GM19023 (cell line): ENCODE results near the gene CDC42.

Source experiments
- ATAC-seq: cut with Tn5 transposase; IDR thresholded peaks from one replicate; pipeline ENCODE4 v1.9.1; 2021; ENCODE audit warnings: mild to moderate bottlenecking, moderate library complexity; ENCODE audit not compliant: unreplicated experiment

Gene CDC42

DNA sequence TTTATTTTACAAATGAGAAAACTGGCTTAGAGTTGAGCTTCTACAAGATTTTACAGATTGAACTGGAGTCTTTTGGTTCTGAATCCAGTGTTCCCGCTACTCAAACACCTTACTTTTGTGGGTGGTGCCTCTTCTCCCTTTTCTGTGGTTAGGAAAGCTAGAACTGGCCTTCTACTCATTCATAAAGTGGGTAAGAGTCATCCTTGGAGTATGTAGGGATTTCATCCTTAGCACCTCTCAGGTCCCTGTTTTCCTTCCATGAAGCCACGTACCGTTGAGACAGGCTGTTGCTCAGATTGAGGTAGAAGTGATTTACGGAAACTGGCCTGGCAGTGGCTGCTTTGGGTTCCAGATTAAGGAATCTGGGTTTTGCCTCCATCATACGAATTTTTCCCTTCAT is 54.6 kb downstream of the CDC42 start:
- ATAC-seq: no peak

DNA sequence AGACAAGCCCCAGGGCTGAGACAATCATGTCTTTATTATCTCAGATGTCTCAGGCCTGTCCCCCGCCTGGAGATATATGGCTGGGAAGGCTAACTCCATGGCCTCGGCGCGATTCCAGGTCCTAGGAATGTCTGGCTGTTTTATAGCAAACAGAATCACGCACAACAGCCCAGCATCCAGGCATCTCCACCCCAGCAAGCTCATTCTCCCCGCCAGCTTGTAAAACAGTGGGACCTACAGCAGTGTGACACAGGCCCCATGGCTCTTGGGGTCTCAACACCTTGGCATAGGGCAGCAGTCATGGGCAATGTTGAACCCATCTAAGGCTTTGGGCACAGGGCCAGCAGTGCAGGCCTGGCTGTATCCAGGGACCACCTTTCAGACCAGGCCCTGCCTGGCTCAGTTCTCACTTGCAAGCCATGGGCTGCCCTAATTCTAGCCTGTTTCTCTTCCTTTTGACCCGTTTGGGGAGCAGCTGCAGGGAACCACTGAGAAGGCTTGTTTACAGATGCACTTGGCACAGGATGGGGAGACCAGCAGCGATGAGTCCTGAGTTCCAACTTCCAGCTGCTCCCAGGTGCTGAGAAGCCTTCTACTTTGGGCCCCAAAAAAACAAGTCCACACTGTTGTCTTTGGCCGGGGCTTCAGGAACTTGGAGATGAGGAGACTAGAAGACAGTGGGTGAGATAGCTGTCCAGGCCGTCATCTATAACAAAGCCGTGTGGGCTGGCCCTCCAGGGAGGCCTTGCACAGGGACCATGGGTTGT is 56.0 kb downstream of the CDC42 start:
- no peak for ATAC-seq

DNA sequence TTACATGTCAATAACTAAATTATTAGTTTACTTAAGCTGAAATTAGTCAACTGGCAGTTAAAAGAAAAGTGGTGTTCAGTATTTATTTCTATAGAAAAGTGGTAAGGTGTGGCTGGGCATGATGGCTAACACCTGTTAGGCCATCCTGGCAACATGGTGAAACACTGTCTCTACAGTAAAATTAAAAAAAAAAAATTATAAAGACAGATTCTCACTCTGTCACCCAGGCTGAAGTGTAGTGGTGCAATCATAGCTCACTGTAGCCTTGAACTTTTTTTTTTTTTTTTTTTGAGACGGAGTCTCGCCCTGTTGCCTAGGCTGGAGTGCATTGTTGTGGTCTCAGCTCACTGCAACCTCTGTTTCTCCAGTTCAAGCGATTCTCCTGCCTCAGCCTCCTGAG is 57.5 kb downstream of the CDC42 start:
- no peak for ATAC-seq

DNA sequence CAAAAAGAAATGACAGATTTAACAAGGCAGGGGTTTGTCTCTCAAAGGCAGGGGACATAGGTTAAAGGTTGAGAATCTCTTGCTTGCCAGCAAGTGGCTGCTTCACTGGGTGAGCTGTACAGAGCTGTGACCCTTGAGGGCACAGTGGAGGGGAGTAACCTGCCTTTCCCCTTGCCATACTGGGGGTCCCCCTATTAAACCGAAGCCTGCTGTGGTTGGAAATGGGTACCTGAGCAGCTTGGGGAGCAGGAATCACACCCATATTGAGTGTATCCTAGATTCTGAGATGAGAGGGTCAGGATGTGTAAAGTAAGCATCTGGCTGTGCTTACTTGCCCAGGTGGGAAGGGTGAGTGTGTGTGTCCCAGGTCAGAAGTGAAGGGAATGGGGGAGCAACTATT is 58.6 kb downstream of the CDC42 start:
- no peak for ATAC-seq

DNA sequence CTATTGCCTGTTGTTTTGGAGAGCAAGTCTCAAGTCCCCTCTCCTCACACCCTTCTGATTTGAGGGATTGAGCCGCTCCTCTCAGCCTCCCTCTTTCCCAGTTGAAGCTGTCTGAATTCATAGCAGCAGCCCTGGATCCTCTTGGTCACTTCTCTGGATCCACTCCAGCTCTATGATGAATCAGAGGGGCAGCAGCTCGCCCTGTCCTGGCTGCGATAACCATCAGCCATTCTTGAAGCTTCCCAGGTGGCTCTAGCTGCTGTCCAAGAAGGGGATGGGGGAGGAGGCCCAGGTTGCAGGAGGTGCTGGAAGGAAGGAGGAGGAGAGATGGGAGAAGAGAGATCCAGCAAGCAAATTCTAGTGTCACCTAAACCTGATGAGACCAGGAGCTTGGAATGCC is 59.1 kb downstream of the CDC42 start:
- no peak for ATAC-seq

DNA sequence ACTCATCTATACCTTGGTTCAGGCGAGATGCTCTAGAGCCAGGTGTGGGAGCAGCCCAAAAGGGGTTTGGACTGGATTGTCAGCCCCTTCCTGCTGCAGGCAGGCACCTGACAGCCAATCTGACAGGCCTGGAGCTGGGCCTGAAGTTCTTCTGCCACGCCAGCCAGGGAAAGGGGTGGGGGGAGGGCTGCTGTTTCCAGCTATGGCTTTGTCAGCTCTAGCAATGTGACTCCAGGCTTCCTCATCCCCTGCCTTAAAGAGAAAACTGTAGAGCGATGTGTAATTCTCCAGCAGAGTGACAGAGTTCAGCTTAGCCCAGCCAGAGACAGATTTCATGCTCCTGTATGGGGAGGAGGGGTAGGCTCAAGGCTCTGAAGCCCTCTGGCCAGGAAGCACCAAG is 60.0 kb downstream of the CDC42 start:
- no peak for ATAC-seq

DNA sequence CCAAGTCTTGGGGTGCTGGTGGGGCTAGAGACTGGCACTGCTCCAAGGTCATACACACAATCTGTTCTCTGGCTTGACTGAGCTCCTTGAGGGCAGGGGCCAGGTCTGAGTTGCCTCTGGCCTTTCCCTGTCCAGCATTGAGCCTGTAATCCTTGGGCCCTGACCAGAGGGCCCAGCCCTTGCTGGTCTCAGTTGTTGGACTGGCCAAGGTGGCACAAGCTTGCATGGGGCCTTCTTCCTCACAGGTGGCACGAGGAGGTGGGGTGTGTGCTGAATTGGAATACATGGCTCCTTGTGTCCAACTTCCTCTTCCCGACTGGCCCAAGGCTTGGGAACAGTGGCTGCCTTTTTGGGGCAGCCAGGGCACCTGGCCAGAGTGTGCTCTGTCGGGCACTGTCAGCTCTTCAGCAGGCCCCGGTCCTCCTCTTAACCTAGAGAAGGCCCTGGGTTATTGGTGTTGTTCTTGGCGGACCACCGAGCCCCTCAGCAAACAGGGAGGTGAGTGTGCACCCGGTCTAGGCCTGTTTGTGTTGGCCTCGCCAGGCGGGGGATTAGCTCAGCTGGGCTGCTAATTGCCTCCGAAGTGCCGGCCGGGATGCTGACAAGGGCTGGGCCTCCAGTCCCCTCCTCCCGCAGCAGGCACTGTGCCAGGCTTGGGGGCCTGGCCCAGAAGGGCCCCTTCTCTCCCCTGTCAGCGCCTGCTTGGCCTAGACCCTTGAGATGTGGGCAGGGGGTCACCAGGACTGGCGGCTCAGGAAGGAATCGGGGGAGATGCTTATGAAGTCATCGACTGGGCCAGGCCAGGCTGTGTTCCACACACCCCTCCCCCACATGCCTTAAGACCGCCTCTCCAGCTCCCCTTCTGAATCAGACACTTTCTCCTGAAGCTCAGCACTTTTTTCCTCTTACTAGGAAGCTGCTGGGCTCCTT is 61.8 kb downstream of the CDC42 start:
- no peak for ATAC-seq

DNA sequence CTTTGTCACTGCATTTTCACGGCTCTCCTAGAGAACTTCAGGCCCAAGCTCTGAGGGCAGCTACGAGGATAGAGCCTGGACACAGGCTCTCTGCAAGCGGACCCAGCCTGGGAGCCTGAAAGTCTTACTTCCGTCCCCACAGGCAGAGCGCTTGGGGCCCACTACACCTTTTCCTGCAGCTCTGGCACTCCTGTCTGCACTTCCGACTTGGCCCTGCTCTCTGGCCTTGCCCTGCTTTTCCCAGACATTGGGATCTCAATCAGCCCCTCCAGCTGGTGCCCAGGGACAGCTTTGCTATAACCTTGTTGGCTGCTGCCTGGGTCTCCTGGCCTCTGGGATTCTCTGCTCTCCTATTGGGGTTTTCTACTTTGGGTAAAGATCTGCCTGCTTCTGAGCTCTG is 62.8 kb downstream of the CDC42 start:
- no peak for ATAC-seq

DNA sequence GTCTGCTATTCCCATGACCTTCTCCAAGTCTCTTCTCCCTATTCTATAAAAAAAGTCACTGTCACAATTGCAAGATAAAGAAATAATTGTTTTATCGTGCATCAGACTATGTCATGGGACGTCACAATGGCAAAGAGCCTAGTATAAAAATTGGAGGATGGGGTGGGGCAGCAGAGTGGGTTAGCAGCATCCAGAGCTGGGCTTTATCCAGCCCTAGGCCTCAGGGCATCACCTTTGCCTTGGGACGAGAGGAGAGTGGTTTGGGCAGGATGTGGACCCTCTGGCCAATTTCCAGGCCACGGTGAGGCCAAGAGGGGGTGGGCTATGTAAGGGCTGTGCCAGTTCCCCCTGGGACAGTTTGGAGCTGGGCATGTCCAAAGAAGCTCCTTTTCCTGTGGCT is 64.7 kb downstream of the CDC42 start:
- no peak for ATAC-seq

DNA sequence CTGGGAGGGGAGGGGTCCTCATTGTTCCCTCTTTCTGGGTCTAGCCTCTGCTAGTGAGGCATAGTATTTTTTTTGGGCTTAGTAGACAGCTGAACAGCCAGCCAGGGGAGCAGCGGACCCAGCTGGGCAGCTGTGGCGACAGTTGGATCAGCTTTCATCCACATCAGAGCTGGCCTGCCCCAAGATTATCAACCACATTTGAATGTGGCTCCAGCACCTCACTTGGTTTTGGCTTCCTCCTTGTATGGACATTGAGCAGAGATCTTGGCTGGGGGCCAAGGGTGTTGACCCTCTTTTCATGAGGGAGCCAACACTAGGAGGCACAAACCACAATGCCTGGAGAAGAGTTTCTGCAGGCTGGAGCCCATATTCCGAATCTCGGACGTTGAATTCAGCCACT is 65.3 kb downstream of the CDC42 start:
- ATAC-seq: no peak

DNA sequence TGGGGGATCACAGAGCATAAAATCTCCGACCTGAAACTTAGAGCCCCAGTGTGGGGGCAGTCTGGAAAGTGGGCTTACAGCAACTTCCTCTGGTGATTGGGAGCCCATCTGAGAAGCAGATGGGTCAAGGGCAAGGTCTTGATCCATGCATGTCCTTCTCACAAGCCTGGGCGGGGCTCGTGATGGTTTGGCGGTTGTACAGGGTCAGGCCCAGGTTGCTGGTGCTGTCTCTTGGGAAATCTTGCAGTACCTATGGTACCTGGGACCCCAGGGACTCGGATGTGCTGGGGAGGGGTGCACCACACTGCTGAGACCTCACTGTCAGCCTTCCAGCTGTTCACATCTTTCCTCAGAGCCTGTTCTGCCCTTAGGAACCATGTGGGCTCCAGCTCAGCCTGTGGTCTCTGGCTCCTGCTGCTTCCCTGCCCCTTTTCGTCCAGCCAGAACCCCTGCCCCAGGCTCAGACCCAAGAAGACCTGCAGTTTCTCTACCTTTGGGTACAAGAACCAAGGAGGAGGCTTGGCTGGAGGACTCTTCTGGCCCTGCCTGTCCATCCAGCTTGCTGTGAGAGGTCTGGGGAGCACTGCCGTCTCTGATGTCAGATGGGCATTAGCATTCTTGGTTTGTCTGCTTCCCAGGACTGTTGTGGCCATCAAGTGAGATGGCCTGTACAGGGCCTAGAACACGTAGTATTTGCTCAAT is 65.9 kb downstream of the CDC42 start:
- ATAC-seq: no peak

DNA sequence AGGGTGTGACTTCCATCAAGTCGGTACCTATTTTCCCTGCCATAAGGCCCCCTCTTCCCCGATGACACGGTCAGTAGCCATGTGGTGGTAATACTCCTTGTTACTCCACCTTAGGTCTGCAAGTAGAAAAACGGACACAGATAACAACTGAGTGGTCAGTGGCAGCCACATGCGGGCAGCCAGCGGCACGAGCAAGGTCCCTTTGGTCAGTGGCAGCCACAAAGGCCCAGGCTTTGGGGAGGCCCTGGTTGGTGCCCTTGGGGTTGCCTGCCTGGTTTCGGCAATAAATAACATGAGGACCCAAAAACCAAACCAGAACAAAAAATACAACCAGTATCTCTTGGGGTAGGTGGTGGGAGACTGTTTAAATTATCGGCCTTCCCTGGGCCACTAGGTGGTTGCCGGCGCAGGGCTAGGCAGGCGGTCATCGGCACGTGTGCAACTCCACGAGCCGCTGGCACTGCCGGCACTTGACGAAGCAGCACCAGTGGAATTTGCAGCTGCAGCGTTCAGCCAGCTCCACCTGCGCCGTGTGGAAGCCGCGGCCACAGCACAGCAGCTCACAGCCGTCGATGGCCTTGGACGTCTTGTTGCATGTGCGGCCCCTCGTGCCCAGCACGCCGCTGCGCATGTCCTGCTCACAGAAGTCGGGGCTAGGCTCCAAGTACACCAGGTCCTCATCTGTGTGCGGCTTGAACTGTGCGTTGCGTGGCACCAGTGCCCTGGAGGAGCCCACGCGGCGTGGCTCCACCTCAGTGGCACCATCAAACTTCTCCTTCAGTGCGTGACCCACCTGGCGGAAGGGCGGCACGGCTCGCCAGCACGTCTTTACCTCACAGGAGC is 67.3 kb downstream of the CDC42 start:
- no peak for ATAC-seq

DNA sequence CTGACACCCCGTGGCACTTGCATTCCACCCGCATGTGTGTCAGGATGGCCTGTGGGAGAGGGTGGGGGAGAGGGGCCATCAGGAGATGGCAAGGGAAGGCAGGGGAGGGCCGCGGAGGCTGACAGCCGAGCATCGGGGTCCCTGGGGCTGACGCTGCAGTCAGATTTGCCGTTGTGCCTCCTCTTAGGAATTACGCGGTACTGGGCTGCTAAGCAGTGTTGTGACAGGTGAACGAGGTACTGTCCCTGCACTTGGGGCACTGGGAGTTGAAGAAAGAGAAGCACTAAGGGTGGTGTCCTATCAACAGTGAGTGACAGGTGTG is 67.9 kb downstream of the CDC42 start:
- no peak for ATAC-seq

DNA sequence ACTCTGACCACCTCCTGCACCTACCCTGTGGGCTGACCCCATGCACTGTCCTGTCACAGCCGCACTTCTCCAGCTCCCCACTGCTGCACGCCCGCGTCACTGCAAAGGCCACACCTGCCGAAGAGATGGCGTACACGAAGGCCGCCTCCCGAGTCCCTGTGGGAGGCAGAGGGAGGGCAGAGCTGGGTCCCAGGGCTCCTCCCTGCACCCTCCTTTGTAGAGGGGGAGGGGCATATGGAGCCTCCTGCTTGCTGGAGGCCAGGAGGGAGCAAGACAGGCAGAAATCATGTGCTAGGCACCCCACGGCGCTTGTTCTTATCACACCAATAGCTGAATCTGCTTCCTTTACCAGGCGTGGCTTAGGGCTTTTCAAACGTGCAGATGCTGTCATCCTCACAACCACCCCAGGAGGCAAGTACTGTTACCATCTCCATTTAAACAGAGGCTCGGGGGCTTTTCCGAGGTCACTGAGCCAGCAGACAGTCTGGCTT is 69.0 kb downstream of the CDC42 start:
- ATAC-seq: no peak

DNA sequence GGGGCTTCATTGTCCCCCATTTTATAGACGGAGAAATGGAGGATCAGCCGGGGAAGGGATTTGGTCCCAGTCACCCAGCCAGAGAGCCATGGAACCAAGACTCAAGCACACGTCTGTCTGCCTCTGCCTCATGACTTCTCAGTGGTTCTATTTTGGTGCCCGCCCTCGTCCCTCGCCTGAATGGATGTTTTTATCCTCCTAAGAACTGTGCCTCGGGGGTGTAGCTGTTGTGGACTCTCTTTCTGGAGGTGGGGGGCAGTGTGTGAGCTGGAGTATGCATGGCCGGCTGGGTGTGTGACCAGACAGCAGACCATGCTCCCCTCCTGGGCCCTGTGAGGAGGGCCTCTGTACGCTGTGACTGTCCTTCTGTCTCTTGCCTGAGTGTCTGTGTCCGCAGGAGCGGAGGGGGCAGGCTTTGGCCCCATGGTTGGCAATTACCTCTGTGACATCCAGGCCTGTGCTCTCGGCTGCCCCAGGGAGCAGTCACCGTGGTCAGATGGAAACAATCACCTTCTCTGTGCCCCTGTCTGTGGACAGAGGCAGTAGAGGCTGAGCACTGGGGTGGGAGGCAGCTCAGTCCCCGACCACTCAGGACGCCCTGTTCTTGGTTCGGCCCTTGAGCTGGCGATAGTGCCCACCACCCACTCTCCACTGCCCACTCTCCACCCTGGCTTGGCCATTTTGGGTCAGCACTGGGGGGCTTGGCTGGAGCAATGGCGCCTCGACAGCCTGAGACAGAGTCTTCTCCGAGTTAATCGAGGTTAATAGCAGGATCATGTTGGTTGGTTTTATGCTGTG is 70.0 kb downstream of the CDC42 start:
- no peak for ATAC-seq

DNA sequence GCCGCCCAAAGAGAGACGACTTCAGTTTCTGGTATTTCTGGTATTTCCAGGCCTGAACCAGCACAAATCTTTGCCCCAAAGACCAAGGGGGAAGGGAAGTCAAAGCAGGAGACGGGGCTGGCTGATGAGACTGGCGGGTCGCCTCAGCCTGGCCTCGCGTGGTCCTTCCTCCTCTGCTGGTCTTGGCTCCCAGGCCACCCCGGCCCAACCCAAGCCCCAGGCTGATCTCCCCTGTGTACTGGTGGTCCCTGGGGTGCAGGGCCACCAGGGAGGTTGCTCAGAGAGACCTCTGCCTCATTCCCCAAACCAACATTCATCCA is 70.5 kb downstream of the CDC42 start:
- ATAC-seq: no peak

DNA sequence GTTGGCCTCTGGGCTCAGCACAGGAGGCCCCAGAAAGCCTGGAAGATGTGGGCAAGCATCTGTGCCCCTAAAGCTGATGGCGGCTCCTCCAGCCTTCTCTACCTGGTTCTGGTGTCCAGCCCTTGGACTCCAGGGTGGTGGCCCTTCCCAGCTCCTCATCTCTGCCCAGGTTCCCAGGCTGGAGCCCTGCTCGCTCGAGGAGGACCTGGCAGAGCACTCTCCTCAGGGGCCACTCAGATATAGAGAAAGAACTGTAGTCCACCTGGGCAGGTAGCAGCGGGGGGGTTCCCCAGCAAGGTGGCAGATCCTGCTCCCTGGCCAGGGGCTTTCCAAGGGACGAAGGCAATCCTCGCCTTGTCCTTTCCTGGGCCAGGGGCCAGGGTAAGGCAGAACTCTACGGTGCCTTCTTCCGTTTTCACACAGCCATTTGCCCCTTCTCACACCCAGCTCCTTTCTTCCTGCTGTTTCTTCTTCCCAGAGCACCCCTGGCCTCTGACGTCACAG is 71.4 kb downstream of the CDC42 start:
- ATAC-seq: no peak

DNA sequence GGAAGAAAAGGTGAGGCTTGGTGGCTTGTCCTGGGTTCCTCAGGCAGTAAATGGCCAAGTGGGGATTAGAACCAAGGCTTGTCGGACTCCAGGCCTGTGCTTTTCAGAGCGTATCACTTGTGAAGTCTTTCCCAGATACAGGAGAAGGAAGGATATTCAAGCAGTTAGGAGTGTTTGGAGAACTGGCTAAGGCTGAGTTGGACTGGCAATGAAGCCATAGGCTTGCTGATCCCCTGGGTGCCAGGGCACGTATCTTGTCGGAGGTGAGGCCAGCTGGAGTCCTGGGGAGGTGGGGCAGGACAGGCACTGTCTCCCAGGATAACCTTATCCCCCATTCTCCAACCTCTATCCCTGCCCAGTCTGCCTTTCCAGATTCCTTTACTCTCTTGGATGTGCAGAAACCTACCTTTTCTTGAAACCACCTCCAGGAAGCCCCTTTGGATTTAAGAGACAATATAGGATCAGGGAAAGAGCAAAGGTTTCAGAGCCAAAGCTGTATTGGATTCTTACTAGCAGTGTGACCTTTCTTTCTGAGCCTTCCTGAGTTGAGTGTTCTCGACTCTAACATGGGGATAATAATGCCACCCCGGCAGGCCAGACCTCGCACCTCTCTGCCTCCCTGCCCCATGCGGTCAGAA is 72.2 kb downstream of the CDC42 start:
- ATAC-seq: no peak

DNA sequence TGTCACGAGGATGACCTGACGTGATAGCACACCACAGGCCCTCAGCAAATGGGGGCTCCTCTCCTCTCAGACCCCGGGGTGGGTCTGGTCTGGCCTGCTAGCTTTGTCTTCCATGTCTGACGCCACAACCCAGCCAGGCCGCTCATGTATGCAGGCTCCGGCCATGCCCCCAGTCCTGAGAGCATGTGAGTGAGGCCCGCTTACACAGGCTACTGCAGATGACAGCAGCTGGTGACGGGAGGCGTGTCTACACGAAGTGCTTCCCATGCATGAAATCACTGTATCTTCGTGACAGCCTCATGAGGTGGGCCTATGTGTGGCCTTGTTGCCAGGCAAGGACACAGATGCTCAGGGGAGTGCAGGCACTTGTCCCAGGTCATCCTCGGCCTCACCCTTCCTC is 74.0 kb downstream of the CDC42 start:
- no peak for ATAC-seq
